Posterior vena cava (tissue), 2 donors: ENCODE measurements around the gene USP36. TPM values are rescaled to one million over a fixed set of nuclear protein-coding genes. Genes with fewer than 3 reads are reported as not detected.
"Not testable (repeated sequence)": the region's sequence is repeated elsewhere in the genome, so short reads cannot be mapped to it uniquely, and the experiment has no call there.

ENCODE experiments used
- DNase-seq: peaks from one replicate; pipeline ENCODE4 v3.0.0-alpha.2; 2020; ENCODE audit warnings: low spot score
- intact Hi-C, 2 donors: fragments of 100-400 bp; cut with DNase I; formaldehyde crosslinking; loops; one replicate each; pipeline versions ENCODE4 v1.14.1 to v1.14.2; 2022 to 2023
- total RNA-seq, 2 donors: library from RNA; stranded (reverse); fragmentation: NEBNext Ultra II Directional; extraction: Animal tissue kit (Norgen Biotek cat#: 25700); gene quantifications; one replicate each; pipeline ENCODE4 v1.2.1, GENCODE V29; 2021
- donor health status: DM: yes; HTN: yes; CAD: no.
- donor health status: DM: yes; HTN: yes; CAD: no.

Gene USP36
- total RNA-seq, 2 donors from 2014 or later, result 47.1 to 52.1 TPM

GRCh38 chr17:78784352-78784751 is 56.3 kb downstream of the USP36 start:
- intact Hi-C loops, result no loop called here

DNA sequence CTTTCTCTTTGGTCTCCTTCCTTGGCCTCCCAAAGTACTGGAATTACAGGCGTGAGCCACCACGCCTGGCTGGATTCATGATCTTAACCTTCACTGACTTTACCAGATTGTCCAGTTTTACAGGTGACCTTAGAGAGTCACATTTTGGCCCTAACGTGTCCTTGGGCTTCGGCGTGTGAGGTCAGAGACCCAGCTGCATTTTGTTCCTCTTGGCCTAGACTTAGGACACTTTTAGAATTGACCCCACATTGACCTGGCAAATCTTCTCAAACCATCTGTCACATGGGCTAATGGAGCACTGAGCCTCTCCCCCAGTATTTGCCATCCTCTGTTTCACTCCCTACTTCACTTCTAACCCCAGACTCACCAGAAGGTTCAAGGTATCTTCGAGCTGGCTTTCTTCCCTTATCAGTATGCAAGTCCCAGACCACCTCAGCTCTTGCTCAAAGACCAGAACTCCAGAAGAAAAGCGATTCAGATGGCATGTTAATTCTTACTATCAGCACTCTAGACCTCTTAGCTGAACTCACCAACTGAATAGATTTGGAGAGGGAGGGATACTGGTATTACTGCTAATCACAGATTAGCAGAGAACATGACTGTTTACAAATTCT is 56.8 kb downstream of the USP36 start:
- intact Hi-C loops, result no loop called here
- DNase-seq, result no peak

More at GRCh38 chr17:78784352-78784751, 56.3 kb downstream of the USP36 start:
- DNase-seq, result no peak

GRCh38 chr17:78781893-78782304 is 58.7 kb downstream of the USP36 start, which contains the start of gene CYTH1:
Gene CYTH1, minus strand, starts transcription at chr17:78782273. Its CDS starts 50 bp downstream, at chr17:78782223.
- intact Hi-C loops, result no loop called here
- peak; percentile 90 for DNase-seq

GRCh38 chr17:78781104-78781892 is 59.3 kb downstream of the USP36 start:
- DNase-seq, result peak; percentile 86
- intact Hi-C loops, result no loop called here

- DNase-seq, result no peak
- intact Hi-C loops, result no loop called here
Measured at GRCh38 chr17:78780335-78780734, 60.3 kb downstream of the USP36 start.

GRCh38 chr17:78779850-78780249 is 60.8 kb downstream of the USP36 start:
- no peak for DNase-seq
- intact Hi-C loops, result no loop called here

DNA sequence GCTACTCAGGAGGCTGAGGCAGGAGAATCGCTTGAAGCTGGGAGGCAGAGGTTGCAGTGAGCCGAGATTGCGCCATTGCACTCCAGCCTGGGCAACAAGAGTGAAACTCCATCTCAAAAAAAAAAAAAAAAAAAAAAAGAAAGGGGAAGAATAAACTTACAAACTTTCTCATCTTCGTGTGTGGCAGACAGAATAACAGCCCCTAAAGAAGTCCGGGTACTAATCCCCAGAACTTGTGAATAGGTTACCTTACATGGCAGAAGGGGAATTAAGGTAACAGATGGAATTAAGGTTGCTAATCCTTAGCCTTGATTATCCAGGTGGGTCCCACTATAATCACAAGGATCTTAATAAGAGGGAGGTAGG is 61.3 kb downstream of the USP36 start:
- intact Hi-C loops, DNase-seq: not testable (repeated sequence)

DNA sequence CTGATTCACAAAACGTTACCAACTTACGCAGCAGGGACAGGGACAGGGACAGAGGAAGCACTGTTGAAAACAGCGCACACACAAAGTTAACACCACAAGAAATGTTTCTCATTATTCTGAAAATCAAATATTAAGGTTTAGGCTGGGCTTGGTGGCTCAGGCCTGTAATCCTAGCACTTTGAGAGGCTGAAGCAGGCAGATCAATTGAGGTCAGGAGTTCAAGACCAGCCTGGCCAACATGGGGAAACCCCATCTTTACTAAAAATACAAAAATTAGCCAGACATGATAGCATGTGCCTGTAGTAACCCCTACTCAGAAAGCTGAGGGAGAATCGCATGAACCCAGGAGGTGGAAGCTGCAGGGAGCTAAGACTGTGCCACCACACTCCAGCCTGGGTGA is 62.7 kb downstream of the USP36 start:
- intact Hi-C loops, result no loop called here
- no peak for DNase-seq

DNA sequence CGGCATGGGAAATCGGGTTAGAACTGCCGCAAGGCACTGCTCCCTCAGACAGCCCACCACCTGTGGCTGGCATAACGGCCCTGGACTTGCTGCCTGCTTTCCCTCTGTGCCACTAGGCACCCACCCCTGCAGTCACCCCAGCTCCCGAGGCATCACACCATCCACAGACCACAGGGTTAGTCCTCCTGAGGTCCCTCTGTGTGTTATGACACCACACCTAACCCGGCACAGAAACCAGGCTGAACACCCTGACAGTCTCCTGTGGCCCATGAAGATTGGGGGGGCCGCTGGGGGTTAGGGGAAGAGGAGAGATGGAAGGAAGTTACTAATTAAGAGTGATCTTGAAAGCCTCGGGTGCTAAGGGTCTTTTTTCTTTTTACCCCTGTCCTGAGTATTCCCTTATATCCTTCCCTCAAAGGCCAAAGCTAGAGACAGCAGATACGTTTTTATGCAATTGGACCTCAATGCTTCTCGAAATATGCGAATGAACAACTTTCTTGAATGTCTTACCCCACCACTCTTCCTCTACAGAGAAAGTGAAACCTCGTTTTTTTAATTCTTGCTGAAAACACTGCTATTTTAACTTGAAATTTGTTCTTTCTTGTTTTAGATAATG is 65.5 kb downstream of the USP36 start:
- intact Hi-C loops, result loop anchor here in 1 of 2 donors (2.0 kb wide), 1 partner anchor 20 kb away; no protein-coding TSS in a partner anchor
- no peak for DNase-seq

DNA sequence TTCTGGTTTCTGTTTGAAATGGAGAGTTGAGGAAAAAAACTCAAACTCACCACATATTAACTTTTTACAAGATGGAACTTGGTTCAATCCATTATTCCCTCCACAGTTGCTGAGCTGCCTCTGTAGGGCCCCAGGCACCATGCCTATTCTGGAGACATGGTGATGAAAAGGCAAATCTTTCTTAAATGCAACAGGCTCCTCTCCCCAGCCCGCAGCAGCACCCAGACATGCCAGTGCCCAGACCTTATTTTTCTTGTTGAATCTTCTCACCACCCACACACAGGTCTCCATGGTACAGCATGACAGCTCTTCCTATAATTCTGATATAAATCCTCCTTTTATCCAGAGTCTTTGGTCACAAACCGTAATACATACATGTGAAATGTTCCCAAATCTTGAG is 66.2 kb downstream of the USP36 start:
- intact Hi-C loops, result loop anchor here in 1 of 2 donors (2.0 kb wide), 1 partner anchor 20 kb away; no protein-coding TSS in a partner anchor
- DNase-seq, result no peak

GRCh38 chr17:78771758-78772382 is 68.7 kb downstream of the USP36 start:
- intact Hi-C loops, result no loop called here

DNA sequence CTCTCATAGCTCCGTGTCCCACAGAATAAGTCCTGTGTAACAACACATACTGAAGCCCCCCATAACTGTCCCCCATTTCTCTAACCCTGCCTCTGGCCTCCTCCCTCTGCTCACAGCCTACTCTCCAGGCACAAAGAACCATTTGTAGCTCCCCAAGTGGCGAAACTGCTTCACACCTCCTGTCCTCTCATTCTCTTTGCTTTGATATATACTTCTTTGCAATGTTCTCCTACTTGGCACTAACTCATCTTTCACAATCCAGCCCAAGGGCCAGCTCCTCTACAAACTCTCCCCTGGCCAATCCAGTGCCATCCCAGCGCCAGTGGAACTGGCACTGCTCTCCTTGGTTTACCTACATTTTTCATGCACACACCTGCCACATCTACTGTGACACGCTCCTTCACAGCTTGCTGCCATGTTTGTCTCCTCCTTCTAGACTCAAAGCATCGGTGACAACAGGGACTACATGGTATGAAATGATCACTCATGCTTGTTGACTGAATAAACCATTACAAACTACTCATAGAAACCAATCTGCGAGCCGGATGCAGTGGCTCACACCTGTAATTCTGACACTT is 71.3 kb downstream of the USP36 start:
- DNase-seq, result no peak
- intact Hi-C loops, result no loop called here

More at GRCh38 chr17:78771758-78772382, 68.7 kb downstream of the USP36 start:
- no peak for DNase-seq

GRCh38 chr17:78767806-78768205 is 72.8 kb downstream of the USP36 start:
- DNase-seq, result no peak
- intact Hi-C loops, result no loop called here

DNA sequence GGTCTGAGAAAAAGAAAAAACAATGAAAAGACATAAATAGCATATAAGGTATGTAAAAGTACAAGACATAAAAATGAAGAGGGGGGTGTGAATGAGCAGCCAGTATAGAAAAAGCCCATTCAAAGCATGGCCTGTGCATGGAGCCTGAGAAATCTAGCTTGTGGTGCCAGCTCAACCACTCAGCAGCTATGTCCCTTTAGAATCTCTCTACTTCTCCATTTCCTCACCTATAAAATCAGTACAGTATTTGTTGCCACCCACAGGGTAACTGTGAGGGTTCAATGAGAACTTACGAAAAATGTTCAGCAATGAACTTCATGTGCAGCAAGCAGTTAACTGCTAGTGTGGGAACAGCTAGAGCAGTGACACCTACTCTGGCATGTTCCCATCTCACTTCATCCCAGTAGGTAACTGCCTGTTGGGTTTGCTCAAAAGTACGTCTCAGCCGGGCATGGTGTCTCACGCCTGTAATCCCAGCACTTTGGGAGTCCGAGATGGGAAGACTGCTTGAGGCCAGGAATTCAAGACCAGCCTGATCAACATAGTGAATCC is 73.8 kb downstream of the USP36 start:
- intact Hi-C loops, result no loop called here
- no peak for DNase-seq

DNA sequence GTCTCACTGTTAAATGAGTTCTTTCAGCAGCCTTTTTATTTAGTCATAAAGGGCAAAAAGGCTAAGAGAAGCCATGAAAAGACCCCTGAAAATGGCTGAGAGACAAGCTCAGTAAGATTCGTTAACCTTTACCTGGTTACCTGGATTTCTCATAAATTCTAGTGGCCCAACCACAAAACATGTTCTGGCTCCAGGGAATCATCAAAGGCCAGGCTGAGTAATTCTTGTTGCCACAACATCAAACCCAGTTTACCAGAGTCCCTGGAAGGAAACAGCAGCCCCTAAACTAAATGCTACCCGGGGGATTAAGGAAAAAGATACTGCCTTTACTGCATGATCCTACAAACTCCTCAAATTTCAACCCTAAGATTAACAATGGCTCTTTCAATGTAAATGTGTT is 74.4 kb downstream of the USP36 start:
- intact Hi-C loops, result no loop called here
- DNase-seq, result no peak

- DNase-seq, result no peak
- intact Hi-C loops, result no loop called here
Measured at GRCh38 chr17:78765821-78766220, 74.8 kb downstream of the USP36 start.

GRCh38 chr17:78764871-78765270 is 75.7 kb downstream of the USP36 start:
- no peak for DNase-seq
- intact Hi-C loops, result no loop called here

- intact Hi-C loops, result no loop called here
- no peak for DNase-seq
Measured at GRCh38 chr17:78763561-78763960, 77.1 kb downstream of the USP36 start.

DNA sequence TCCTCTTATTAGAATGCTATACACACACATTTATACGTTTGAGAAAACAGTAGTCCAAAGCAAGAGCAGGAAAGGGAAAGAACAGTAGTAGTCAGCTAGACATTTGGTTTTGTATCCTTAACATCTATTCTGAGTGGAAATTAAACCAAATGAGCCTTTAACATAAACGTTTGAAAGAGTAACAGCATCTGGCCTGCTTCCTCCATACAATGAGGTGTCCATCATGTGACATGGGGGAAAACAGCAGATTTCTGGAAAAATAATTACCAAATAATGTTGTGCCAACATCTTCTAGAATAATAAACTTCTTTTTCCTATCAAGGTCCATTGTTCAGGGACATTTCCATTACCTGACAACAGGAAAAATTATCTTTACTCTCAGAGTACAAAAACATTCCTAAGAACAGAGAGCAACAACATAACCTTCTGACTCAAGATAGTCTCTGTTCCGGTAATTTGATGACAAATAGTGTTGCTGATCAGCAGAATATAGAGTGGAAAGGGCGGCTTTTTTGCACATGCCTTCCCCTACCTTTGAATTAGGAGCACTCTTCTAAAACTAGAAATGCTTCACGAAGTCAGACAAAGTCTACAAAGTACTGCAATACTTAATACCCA is 78.7 kb downstream of the USP36 start:
- DNase-seq, result no peak
- intact Hi-C loops, result no loop called here
